PC-9 (cell line): Measurements from ENCODE around the gene MT1HL1. TPM values are rescaled to one million over a fixed set of nuclear protein-coding genes. Genes with fewer than 3 reads are reported as not detected.

Experiments used
- BruUV-seq: library from RNA; stranded (reverse); fragments of 400-500 nt; replicated peaks from 2 replicates; lab custom pipeline; 2021; lab: Mats Ljungman, UMichigan
- CTCF ChIA-PET: fragments of 300-600 bp; sonication (Branson Sonifier 250); formaldehyde crosslinking; loops from one replicate; lab custom pipeline; 2022; ENCODE audit warnings: antibody characterized with exemption; lab: Charles Lee
- POLR2A ChIA-PET: fragments of 300-600 bp; sonication (Branson Sonifier 250); formaldehyde crosslinking; loops from one replicate; lab custom pipeline; 2022; ENCODE audit warnings: antibody characterized with exemption; ENCODE audit not compliant: unreplicated experiment; lab: Charles Lee
- DNase-seq, 2 experiments: peaks; one replicate each; pipeline versions ENCODE4 v3.0.0 to v3.0.0-alpha.2; 2015 to 2022; ENCODE audit warnings: mixed read lengths in 1 of 2
- H2AFZ ChIP-seq: fragments of 200-600 bp; sonication (generic); 2 replicates; pipeline ENCODE4 v1.8.1; 2017; ENCODE audit warnings: antibody characterized with exemption
- H3F3A ChIP-seq: fragments of 200-600 bp; sonication (generic); 2 replicates; pipeline ENCODE4 v1.8.1; 2017; ENCODE audit warnings: antibody characterized with exemption, mild to moderate bottlenecking, low read depth; ENCODE audit not compliant: insufficient read depth
- H3K27ac ChIP-seq: fragments of 200-600 bp; sonication (generic); 2 replicates; pipeline ENCODE4 v1.6.1; 2016; ENCODE audit warnings: mixed run types
- H3K27me3 ChIP-seq: fragments of 200-600 bp; sonication (generic); 2 replicates; pipeline ENCODE4 v1.6.1; 2016; ENCODE audit warnings: low read depth, mixed run types; ENCODE audit not compliant: insufficient read depth
- H3K36me3 ChIP-seq: fragments of 200-600 bp; sonication (generic); 2 replicates; pipeline ENCODE4 v1.6.1; 2016; ENCODE audit warnings: low read depth, mixed run types
- H3K4me1 ChIP-seq: fragments of 200-600 bp; sonication (generic); replicated peaks from 2 replicates; pipeline ENCODE4 v1.6.1; 2016; ENCODE audit warnings: mixed run types; ENCODE audit not compliant: insufficient read depth
- H3K4me2 ChIP-seq: fragments of 200-600 bp; sonication (generic); 2 replicates; pipeline ENCODE4 v1.6.1; 2017; ENCODE audit warnings: mixed run types
- H3K4me3 ChIP-seq: fragments of 200-600 bp; sonication (generic); 2 replicates; pipeline ENCODE4 v1.6.1; 2016; ENCODE audit warnings: mixed run types
- H3K79me2 ChIP-seq: fragments of 200-600 bp; sonication (generic); 2 replicates; pipeline ENCODE4 v1.6.1; 2017; ENCODE audit warnings: low read depth, mixed run types
- H3K9me2 ChIP-seq: fragments of 200-600 bp; sonication (generic); 2 replicates; pipeline ENCODE4 v1.8.1; 2017; ENCODE audit warnings: mild to moderate bottlenecking; ENCODE audit not compliant: insufficient read depth
- H3K9me3 ChIP-seq: fragments of 200-600 bp; sonication (generic); 2 replicates; pipeline ENCODE4 v1.8.1; 2016; ENCODE audit warnings: low read depth; ENCODE audit not compliant: insufficient read depth
- H4K20me1 ChIP-seq: fragments of 200-600 bp; sonication (generic); 2 replicates; pipeline ENCODE4 v1.8.1; 2017; ENCODE audit not compliant: insufficient read depth
- EZH2 ChIP-seq: fragments of 200-600 bp; sonication (generic); IDR thresholded peaks from 2 replicates; pipeline ENCODE4 v1.8.0; 2017; ENCODE audit warnings: antibody characterized with exemption, low read depth
- intact Hi-C: fragments of 100-400 bp; cut with micrococcal nuclease; formaldehyde crosslinking; loops from one replicate; pipeline ENCODE4 v1.10.0; 2022; ENCODE audit not compliant: unreplicated experiment
- total RNA-seq: library from RNA; stranded (reverse); gene quantifications from 2 replicates; pipeline ENCODE4 v1.2.3, GENCODE V29; 2021
- TF ChIP-seq, protein P1 (sequence below): fragments of 200-600 bp; sonication (generic); conservative IDR thresholded peaks from 2 replicates; pipeline ENCODE4 v1.6.1; 2017; ENCODE audit warnings: mixed run types, antibody characterized with exemption, mild to moderate bottlenecking, moderate library complexity

MT1HL1 gene
- total RNA-seq, 1 experiment from 2014 or later: not detected

DNA sequence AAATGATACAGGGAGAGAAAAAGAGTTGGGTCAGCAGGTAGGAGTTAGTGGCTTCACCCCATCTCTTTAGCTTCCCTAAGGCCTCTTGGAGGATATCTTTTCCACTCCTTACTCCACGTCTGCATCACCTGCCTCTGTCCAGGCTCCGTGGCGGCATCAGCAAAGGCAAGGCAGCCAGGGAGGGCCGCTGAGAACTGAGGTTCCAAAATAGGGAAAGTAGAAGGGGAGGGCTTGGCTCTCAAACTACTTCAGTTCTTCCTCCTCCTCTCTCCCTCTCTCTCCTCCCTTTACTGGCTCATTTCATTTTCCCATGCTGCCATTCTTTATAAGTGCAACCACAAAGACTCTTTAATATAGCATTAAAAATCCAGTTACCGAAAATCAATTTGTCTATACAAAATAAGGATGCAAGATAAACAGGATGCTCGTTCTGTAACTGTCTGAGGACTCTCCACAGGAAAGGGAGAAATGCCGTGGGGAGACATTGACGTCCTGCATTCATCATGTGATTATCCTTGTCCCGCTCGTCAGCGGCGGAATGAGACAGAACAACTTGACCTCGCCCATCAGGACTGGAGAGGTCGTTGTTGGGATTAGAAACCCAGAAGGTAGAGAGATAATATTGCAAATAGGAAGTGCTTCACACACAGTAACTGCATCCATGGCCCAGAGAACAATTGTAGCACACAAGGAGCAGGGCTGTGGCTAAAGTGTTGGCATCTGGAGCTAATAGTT lies 3.1 kb upstream of the MT1HL1 start:
- H3K36me3 ChIP-seq: no peaks in the 10 kb centered on the region
- intact Hi-C loops: no loop called here
- H3K27me3 ChIP-seq: peaks cover 82% of the 10 kb centered on the region
- H3K9me2 ChIP-seq: no peaks in the 10 kb centered on the region
- no peak for DNase-seq
- BruUV-seq: no TSS peak
- no peak overlapping the region for H2AFZ ChIP-seq
- H3K4me3 ChIP-seq: no peak overlapping the region
- no peaks in the 10 kb centered on the region for H3F3A ChIP-seq
- H3K79me2 ChIP-seq: no peaks in the 10 kb centered on the region
- H3K9me3 ChIP-seq: no peaks in the 10 kb centered on the region
- H3K4me1 ChIP-seq: no peaks in the 10 kb centered on the region
- no peak overlapping the region for H3K27ac ChIP-seq
- POLR2A ChIA-PET: no interaction called here
- TF ChIP-seq, protein P1, sequence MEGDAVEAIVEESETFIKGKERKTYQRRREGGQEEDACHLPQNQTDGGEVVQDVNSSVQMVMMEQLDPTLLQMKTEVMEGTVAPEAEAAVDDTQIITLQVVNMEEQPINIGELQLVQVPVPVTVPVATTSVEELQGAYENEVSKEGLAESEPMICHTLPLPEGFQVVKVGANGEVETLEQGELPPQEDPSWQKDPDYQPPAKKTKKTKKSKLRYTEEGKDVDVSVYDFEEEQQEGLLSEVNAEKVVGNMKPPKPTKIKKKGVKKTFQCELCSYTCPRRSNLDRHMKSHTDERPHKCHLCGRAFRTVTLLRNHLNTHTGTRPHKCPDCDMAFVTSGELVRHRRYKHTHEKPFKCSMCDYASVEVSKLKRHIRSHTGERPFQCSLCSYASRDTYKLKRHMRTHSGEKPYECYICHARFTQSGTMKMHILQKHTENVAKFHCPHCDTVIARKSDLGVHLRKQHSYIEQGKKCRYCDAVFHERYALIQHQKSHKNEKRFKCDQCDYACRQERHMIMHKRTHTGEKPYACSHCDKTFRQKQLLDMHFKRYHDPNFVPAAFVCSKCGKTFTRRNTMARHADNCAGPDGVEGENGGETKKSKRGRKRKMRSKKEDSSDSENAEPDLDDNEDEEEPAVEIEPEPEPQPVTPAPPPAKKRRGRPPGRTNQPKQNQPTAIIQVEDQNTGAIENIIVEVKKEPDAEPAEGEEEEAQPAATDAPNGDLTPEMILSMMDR: no peak
- TF ChIP-seq EZH2: no peak
- H4K20me1 ChIP-seq: no peaks in the 10 kb centered on the region
- H3K4me2 ChIP-seq: no peak overlapping the region
- CTCF ChIA-PET: no interaction called here

DNA sequence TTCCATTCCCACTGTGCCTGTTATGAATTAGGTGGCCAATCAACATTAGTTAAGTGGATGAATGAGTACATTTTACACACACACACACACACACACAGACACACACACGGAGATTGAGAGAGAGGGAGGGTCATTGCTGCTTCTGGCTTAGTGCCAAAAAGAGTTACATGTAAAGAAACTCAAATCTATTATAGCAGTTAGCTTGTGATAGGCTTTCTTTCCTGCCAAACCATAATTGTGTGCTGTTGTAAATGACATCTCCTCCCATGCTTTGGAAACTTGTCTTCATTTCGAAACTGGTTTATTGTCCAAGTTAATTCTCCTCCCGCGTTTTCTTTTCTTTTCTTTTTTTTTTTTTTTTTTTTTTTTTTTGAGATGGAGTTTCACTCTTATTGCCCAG lies 1.4 kb upstream of the MT1HL1 start:
- Histone ChIP-seq H3K27ac (no peak overlapping the region), H4K20me1 (no peaks in the 10 kb centered on the region), H3K27me3 (peaks cover 84% of the 10 kb centered on the region), H3K9me2 (no peaks in the 10 kb centered on the region), H3K79me2 (no peaks in the 10 kb centered on the region), H3K4me2 (no peak overlapping the region), H3K9me3 (no peaks in the 10 kb centered on the region), H3K4me3 (no peak overlapping the region), H2AFZ (no peak overlapping the region), H3F3A (no peaks in the 10 kb centered on the region), H3K36me3 (no peaks in the 10 kb centered on the region), H3K4me1 (no peaks in the 10 kb centered on the region)
- ChIA-PET POLR2A (no interaction called here), CTCF (no interaction called here)
- TF ChIP-seq, protein P1: no peak
- no TSS peak for BruUV-seq
- intact Hi-C loops: no loop called here
- DNase-seq: no peak

DNA sequence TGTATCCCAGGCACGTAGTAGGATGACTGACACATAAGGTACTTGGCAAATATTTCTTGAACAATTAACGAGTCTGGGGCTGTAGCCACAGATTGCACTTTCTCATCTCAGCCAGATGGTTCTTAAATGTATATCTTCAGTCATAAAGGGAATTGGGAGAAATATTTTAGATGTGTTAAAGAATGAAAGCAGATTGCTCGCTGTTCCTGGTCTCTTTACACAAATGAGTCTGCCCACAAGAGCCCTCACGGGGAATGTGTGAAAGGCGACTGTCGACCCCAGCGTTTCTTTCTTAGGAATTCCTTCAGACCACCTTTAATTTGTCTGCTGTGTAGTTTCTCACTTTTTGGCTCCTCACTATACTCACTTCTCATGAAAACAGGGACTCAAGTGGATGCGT lies 725 bp downstream of the MT1HL1 start:
- intact Hi-C loops: no loop called here
- DNase-seq: no peak
- Histone ChIP-seq H3K27ac (no peak overlapping the region), H3K4me1 (no peaks in the 10 kb centered on the region), H3K79me2 (no peaks in the 10 kb centered on the region), H4K20me1 (no peaks in the 10 kb centered on the region), H3F3A (no peaks in the 10 kb centered on the region), H2AFZ (no peak overlapping the region), H3K9me3 (no peaks in the 10 kb centered on the region), H3K36me3 (no peaks in the 10 kb centered on the region), H3K4me2 (no peak overlapping the region), H3K27me3 (peaks cover 88% of the 10 kb centered on the region), H3K4me3 (no peak overlapping the region), H3K9me2 (no peaks in the 10 kb centered on the region)
- CTCF ChIA-PET: no interaction called here
- TF ChIP-seq, protein P1: no peak
- POLR2A ChIA-PET: no interaction called here
- no TSS peak for BruUV-seq
